HepG2 (cell line): ENCODE data around the gene STOM.

Experiments used
- CREM ChIP-seq, 2 experiments: sonication (generic) in 1 of 2; formaldehyde crosslinking in 1 of 2; IDR thresholded peaks; 2 replicates each; pipeline versions ENCODE4 v1.4.0 to v1.6.1; 2016 to 2020; ENCODE audit warnings: antibody characterized with exemption in 1 of 2, mild to moderate bottlenecking in 1 of 2, missing genetic modification reagents in 1 of 2
- CTCF ChIP-seq: sonication (generic); formaldehyde crosslinking; IDR thresholded peaks from 2 replicates; pipeline ENCODE4 v1.5.0; 2020; ENCODE audit warnings: mild to moderate bottlenecking, missing genetic modification reagents, moderate library complexity
- DR1 ChIP-seq: sonication (generic); formaldehyde crosslinking; IDR thresholded peaks from 2 replicates; pipeline ENCODE4 v1.8.0; 2021; ENCODE audit warnings: mild to moderate bottlenecking, missing genetic modification reagents, inconsistent platforms
- NBN ChIP-seq: fragments of 450-650 bp; conservative IDR thresholded peaks from 2 replicates; pipeline ENCODE4 v1.6.1; 2017
- NR3C1 ChIP-seq: sonication (generic); formaldehyde crosslinking; IDR thresholded peaks from 2 replicates; pipeline ENCODE4 v1.4.0; 2020; ENCODE audit warnings: missing genetic modification reagents
- PHB2 ChIP-seq: fragments of 450-650 bp; IDR thresholded peaks from 2 replicates; pipeline ENCODE4 v1.6.1; 2018; ENCODE audit not compliant: partially characterized antibody
- POLR2A ChIP-seq, 2 experiments: IDR thresholded peaks; 2 replicates each; pipeline ENCODE4 v1.6.1; 2011; ENCODE audit warnings: low read depth in 2 of 2, low read length in 2 of 2, mild to moderate bottlenecking in 1 of 2, moderate library complexity in 1 of 2; ENCODE audit not compliant: insufficient read depth in 1 of 2
- PREB ChIP-seq: sonication (generic); formaldehyde crosslinking; IDR thresholded peaks from 2 replicates; pipeline ENCODE4 v1.4.0; 2020; ENCODE audit warnings: missing genetic modification reagents
- SETDB1 ChIP-seq: sonication (generic); formaldehyde crosslinking; IDR thresholded peaks from 2 replicates; pipeline ENCODE4 v1.5.1; 2020; ENCODE audit warnings: missing genetic modification reagents, mild to moderate bottlenecking, borderline replicate concordance
- TCF7 ChIP-seq: sonication (generic); IDR thresholded peaks from 2 replicates; pipeline ENCODE4 v1.6.1; 2016; ENCODE audit warnings: antibody characterized with exemption, low read depth
- ZNF18 ChIP-seq: sonication (generic); formaldehyde crosslinking; IDR thresholded peaks from 2 replicates; pipeline ENCODE4 v1.8.0; 2022; ENCODE audit warnings: mild to moderate bottlenecking, missing genetic modification reagents; ENCODE audit not compliant: insufficient replicate concordance
- ZNF207 ChIP-seq: fragments of 450-650 bp; IDR thresholded peaks from 2 replicates; pipeline ENCODE4 v1.6.1; 2016; ENCODE audit warnings: antibody characterized with exemption, borderline replicate concordance
- ZNF678 ChIP-seq: sonication (generic); formaldehyde crosslinking; IDR thresholded peaks from 2 replicates; pipeline ENCODE4 v1.4.0; 2020; ENCODE audit warnings: mild to moderate bottlenecking, missing genetic modification reagents

- no peak for TF ChIP-seq PHB2
- no peak for TF ChIP-seq ZNF207
- no peak for TF ChIP-seq NR3C1
- no peak for TF ChIP-seq DR1 (CRISPR knock-in tag)
- TF ChIP-seq POLR2A (IDR thresholded peaks at IDR 0.05; ENCODE audit: insufficient read depth in 1 of 2, low read depth in 2 of 2, low read length in 2 of 2) = no peak
- TF ChIP-seq TCF7 = no peak
- no peak for TF ChIP-seq PREB
- TF ChIP-seq CTCF (CRISPR knock-in tag) = no peak
- no peak for TF ChIP-seq ZNF18
- no peak for TF ChIP-seq SETDB1
- TF ChIP-seq NBN = no peak
- no peak for TF ChIP-seq ZNF678
- no peak for TF ChIP-seq CREM (IDR thresholded peaks at IDR 0.05)
- TF ChIP-seq CREM (CRISPR knock-in tag; IDR thresholded peaks at IDR 0.05) = no peak
Measured at GRCh38 chr9:121376214-121376830, 6.3 kb upstream of the STOM start.
